Keratinocyte (primary cell): ENCODE measurements around the gene HCN2.
"Not testable (repeated sequence)": the region's sequence is repeated elsewhere in the genome, so short reads cannot be mapped to it uniquely, and the experiment has no call there.

ENCODE experiments used
- CTCF ChIP-seq, 3 experiments: IDR thresholded peaks in 1 of 3; conservative IDR thresholded peaks in 1 of 3; optimal IDR thresholded peaks in 1 of 3; 2 replicates in 2 of 3; 3 replicates in 1 of 3; pipeline versions ENCODE3 to v1.5.1; 2011; ENCODE audit warnings: low read length in 3 of 3, mild to moderate bottlenecking in 3 of 3, moderate library complexity in 2 of 3, control low read depth in 1 of 3, inconsistent platforms in 1 of 3; ENCODE audit not compliant: insufficient read depth in 2 of 3; ENCODE audit errors: extremely low read depth in 1 of 3
- EZH2 ChIP-seq: IDR thresholded peaks from one replicate; pipeline ENCODE4 v1.6.1; 2012; ENCODE audit warnings: inconsistent platforms, mild to moderate bottlenecking, low read length, moderate library complexity

- not testable (repeated sequence) for TF ChIP-seq CTCF (optimal IDR thresholded peaks at IDR 0.05 in 1 of 3, IDR thresholded peaks at IDR 0.05 in 1 of 3, conservative IDR thresholded peaks at IDR 0.05 in 1 of 3; ENCODE audit: extremely low read depth in 1 of 3, insufficient read depth in 2 of 3, low read length in 3 of 3); EZH2
Observed at GRCh38 chr19:585146-585545, 4.5 kb upstream of the HCN2 start.
